WTC11 (cell line): Measurements from ENCODE around the gene MGAT3. TPM values are rescaled to one million over a fixed set of nuclear protein-coding genes. Genes with fewer than 3 reads are reported as not detected.

Experiments used
- ATAC-seq: fragments of 200-7000 bp; cut with Tn5 transposase; 2 replicates; pipeline ENCODE4 v1.10.0; 2021; ENCODE audit warnings: mild to moderate bottlenecking, moderate library complexity
- CTCF ChIA-PET: fragments of 300-600 bp; sonication (Branson Sonifier 250); formaldehyde crosslinking; loops from one replicate; lab custom pipeline; 2021; ENCODE audit warnings: antibody characterized with exemption; lab: Charles Lee
- POLR2A ChIA-PET: fragments of 350-600 bp; sonication (Branson Sonifier 250); formaldehyde crosslinking; loops from one replicate; lab custom pipeline; 2021; ENCODE audit warnings: antibody characterized with exemption; lab: Charles Lee
- DNase-seq: peaks from one replicate; pipeline ENCODE4 v3.0.0; 2021; ENCODE audit warnings: low spot score
- H3K27ac Mint-ChIP-seq: 2 replicates; pipeline ENCODE4 v1.8.0; 2021; ENCODE audit warnings: mixed read lengths
- H3K27me3 Mint-ChIP-seq: 2 replicates; pipeline ENCODE4 v1.8.0; 2021; ENCODE audit warnings: low read depth, mild to moderate bottlenecking, moderate library complexity, mixed read lengths
- H3K36me3 Mint-ChIP-seq: 2 replicates; pipeline ENCODE4 v1.8.0; 2021; ENCODE audit warnings: mixed read lengths
- H3K4me1 Mint-ChIP-seq: 2 replicates; pipeline ENCODE4 v1.8.0; 2022; ENCODE audit warnings: mixed read lengths
- H3K4me3 Mint-ChIP-seq: 2 replicates; pipeline ENCODE4 v1.8.0; 2021; ENCODE audit warnings: mild to moderate bottlenecking, moderate library complexity, mixed read lengths
- H3K9me3 Mint-ChIP-seq: 2 replicates; pipeline ENCODE4 v1.8.0; 2021; ENCODE audit warnings: mixed read lengths
- AFF4 ChIP-seq: sonication (generic); formaldehyde crosslinking; IDR thresholded peaks from 2 replicates; pipeline ENCODE4 v1.8.1; 2023; ENCODE audit warnings: mild to moderate bottlenecking, missing genetic modification reagents, borderline replicate concordance
- ATF1 ChIP-seq: sonication (generic); formaldehyde crosslinking; IDR thresholded peaks from 2 replicates; pipeline ENCODE4 v1.8.1; 2023; ENCODE audit warnings: mild to moderate bottlenecking, moderate library complexity, missing genetic modification reagents
- ATF6 ChIP-seq: sonication (generic); formaldehyde crosslinking; IDR thresholded peaks from 2 replicates; pipeline ENCODE4 v1.8.1; 2023; ENCODE audit warnings: mild to moderate bottlenecking, missing genetic modification reagents
- FOXP1 ChIP-seq: sonication (generic); formaldehyde crosslinking; IDR thresholded peaks from 2 replicates; pipeline ENCODE4 v1.8.0; 2022; ENCODE audit warnings: missing genetic modification reagents, mild to moderate bottlenecking, moderate library complexity, borderline replicate concordance
- MLX ChIP-seq: sonication (generic); formaldehyde crosslinking; IDR thresholded peaks from 2 replicates; pipeline ENCODE4 v1.8.1; 2023; ENCODE audit warnings: mild to moderate bottlenecking, missing genetic modification reagents, moderate library complexity
- NFE2L1 ChIP-seq: sonication (generic); formaldehyde crosslinking; IDR thresholded peaks from 2 replicates; pipeline ENCODE4 v1.8.1; 2023; ENCODE audit warnings: missing genetic modification reagents
- NR3C1 ChIP-seq: sonication (generic); formaldehyde crosslinking; conservative IDR thresholded peaks from 2 replicates; pipeline ENCODE4 v1.8.1; 2023; ENCODE audit warnings: low read depth, mild to moderate bottlenecking, missing genetic modification reagents
- STAT6 ChIP-seq: sonication (generic); formaldehyde crosslinking; conservative IDR thresholded peaks from 2 replicates; pipeline ENCODE4 v1.8.1; 2023; ENCODE audit warnings: mild to moderate bottlenecking, low read depth, missing genetic modification reagents, moderate library complexity
- TP53 ChIP-seq: sonication (generic); formaldehyde crosslinking; IDR thresholded peaks from 2 replicates; pipeline ENCODE4 v1.8.1; 2023; ENCODE audit warnings: mild to moderate bottlenecking, missing genetic modification reagents
- ZBTB21 ChIP-seq: sonication (generic); formaldehyde crosslinking; IDR thresholded peaks from 2 replicates; pipeline ENCODE4 v1.8.1; 2023; ENCODE audit warnings: mild to moderate bottlenecking, missing genetic modification reagents, borderline replicate concordance
- ZNF121 ChIP-seq: sonication (generic); formaldehyde crosslinking; IDR thresholded peaks from 2 replicates; pipeline ENCODE4 v1.8.0; 2023; ENCODE audit warnings: missing genetic modification reagents
- ZSCAN18 ChIP-seq: fragments of 250-450 bp; sonication (Bioruptor Pico); IDR thresholded peaks from 2 replicates; pipeline ENCODE4 v2.1.2; 2022; ENCODE audit warnings: mild to moderate bottlenecking, moderate library complexity
- total RNA-seq: library from RNA; stranded (reverse); gene quantifications from 3 replicates; pipeline ENCODE4 v1.2.3, GENCODE V29; 2021
- TF ChIP-seq, protein P1 (sequence below): fragments of 200-600 bp; IDR thresholded peaks from 2 replicates; pipeline ENCODE4 v1.8.0; 2022; ENCODE audit warnings: antibody characterized with exemption
- TF ChIP-seq, protein P2 (sequence below): sonication (generic); formaldehyde crosslinking; IDR thresholded peaks from 2 replicates; pipeline ENCODE4 v1.8.1; 2022; ENCODE audit warnings: mild to moderate bottlenecking, missing genetic modification reagents, moderate library complexity, borderline replicate concordance
- TF ChIP-seq, protein P3 (sequence below): fragments of 250-450 bp; sonication (Bioruptor Pico); IDR thresholded peaks from 2 replicates; pipeline ENCODE4 v1.9.0; 2021; ENCODE audit warnings: mild to moderate bottlenecking
- TF ChIP-seq, protein P4 (sequence below): sonication (generic); formaldehyde crosslinking; IDR thresholded peaks from 2 replicates; pipeline ENCODE4 v1.8.1; 2023; ENCODE audit warnings: mild to moderate bottlenecking, missing genetic modification reagents
- TF ChIP-seq, protein P5 (sequence below): sonication (generic); formaldehyde crosslinking; IDR thresholded peaks from 2 replicates; pipeline ENCODE4 v1.8.1; 2022; ENCODE audit warnings: low read depth, missing genetic modification reagents, borderline replicate concordance

MGAT3 gene
- total RNA-seq, 1 experiment from 2014 or later, result 11.4 TPM

- H3K9me3 Mint-ChIP-seq, result no peaks in the 10 kb centered on the region
- H3K4me1 Mint-ChIP-seq, result peaks cover 32% of the 10 kb centered on the region
- H3K27me3 Mint-ChIP-seq, result peaks cover 50% of the 10 kb centered on the region
- H3K4me3 Mint-ChIP-seq, result no peak overlapping the region
- ChIA-PET CTCF (interaction anchor here (0.8 to 1.3 kb wide), 4 partner anchors 14 to 39 kb away, joined by 3 read pairs; no protein-coding TSS in a partner anchor), POLR2A (no interaction called here)
- DNase-seq (no peak), ATAC-seq (no peak; the same call in 1 of the 2 replicates)
- no peaks in the 10 kb centered on the region for H3K36me3 Mint-ChIP-seq
- H3K27ac Mint-ChIP-seq, result no peak overlapping the region
- TF ChIP-seq NFE2L1 (CRISPR knock-in tag) (no peak), AFF4 (CRISPR knock-in tag) (no peak), FOXP1 (CRISPR knock-in tag) (no peak), STAT6 (CRISPR knock-in tag) (no peak), ATF1 (CRISPR knock-in tag) (no peak), MLX (CRISPR knock-in tag) (no peak), ZBTB21 (no peak), TP53 (CRISPR knock-in tag) (no peak), NR3C1 (CRISPR knock-in tag) (no peak), ATF6 (CRISPR knock-in tag) (no peak), ZSCAN18 (CRISPR knock-in tag) (no peak), ZNF121 (no peak)
- TF ChIP-seq, protein P1, sequence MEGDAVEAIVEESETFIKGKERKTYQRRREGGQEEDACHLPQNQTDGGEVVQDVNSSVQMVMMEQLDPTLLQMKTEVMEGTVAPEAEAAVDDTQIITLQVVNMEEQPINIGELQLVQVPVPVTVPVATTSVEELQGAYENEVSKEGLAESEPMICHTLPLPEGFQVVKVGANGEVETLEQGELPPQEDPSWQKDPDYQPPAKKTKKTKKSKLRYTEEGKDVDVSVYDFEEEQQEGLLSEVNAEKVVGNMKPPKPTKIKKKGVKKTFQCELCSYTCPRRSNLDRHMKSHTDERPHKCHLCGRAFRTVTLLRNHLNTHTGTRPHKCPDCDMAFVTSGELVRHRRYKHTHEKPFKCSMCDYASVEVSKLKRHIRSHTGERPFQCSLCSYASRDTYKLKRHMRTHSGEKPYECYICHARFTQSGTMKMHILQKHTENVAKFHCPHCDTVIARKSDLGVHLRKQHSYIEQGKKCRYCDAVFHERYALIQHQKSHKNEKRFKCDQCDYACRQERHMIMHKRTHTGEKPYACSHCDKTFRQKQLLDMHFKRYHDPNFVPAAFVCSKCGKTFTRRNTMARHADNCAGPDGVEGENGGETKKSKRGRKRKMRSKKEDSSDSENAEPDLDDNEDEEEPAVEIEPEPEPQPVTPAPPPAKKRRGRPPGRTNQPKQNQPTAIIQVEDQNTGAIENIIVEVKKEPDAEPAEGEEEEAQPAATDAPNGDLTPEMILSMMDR, result no peak
- TF ChIP-seq, protein P2, sequence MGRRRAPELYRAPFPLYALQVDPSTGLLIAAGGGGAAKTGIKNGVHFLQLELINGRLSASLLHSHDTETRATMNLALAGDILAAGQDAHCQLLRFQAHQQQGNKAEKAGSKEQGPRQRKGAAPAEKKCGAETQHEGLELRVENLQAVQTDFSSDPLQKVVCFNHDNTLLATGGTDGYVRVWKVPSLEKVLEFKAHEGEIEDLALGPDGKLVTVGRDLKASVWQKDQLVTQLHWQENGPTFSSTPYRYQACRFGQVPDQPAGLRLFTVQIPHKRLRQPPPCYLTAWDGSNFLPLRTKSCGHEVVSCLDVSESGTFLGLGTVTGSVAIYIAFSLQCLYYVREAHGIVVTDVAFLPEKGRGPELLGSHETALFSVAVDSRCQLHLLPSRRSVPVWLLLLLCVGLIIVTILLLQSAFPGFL (CRISPR knock-in tag), result no peak
- TF ChIP-seq, protein P3, sequence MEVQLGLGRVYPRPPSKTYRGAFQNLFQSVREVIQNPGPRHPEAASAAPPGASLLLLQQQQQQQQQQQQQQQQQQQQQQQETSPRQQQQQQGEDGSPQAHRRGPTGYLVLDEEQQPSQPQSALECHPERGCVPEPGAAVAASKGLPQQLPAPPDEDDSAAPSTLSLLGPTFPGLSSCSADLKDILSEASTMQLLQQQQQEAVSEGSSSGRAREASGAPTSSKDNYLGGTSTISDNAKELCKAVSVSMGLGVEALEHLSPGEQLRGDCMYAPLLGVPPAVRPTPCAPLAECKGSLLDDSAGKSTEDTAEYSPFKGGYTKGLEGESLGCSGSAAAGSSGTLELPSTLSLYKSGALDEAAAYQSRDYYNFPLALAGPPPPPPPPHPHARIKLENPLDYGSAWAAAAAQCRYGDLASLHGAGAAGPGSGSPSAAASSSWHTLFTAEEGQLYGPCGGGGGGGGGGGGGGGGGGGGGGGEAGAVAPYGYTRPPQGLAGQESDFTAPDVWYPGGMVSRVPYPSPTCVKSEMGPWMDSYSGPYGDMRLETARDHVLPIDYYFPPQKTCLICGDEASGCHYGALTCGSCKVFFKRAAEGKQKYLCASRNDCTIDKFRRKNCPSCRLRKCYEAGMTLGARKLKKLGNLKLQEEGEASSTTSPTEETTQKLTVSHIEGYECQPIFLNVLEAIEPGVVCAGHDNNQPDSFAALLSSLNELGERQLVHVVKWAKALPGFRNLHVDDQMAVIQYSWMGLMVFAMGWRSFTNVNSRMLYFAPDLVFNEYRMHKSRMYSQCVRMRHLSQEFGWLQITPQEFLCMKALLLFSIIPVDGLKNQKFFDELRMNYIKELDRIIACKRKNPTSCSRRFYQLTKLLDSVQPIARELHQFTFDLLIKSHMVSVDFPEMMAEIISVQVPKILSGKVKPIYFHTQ (CRISPR knock-in tag), result no peak
- TF ChIP-seq, protein P4, sequence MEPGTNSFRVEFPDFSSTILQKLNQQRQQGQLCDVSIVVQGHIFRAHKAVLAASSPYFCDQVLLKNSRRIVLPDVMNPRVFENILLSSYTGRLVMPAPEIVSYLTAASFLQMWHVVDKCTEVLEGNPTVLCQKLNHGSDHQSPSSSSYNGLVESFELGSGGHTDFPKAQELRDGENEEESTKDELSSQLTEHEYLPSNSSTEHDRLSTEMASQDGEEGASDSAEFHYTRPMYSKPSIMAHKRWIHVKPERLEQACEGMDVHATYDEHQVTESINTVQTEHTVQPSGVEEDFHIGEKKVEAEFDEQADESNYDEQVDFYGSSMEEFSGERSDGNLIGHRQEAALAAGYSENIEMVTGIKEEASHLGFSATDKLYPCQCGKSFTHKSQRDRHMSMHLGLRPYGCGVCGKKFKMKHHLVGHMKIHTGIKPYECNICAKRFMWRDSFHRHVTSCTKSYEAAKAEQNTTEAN (CRISPR knock-in tag), result no peak
- TF ChIP-seq, protein P5, sequence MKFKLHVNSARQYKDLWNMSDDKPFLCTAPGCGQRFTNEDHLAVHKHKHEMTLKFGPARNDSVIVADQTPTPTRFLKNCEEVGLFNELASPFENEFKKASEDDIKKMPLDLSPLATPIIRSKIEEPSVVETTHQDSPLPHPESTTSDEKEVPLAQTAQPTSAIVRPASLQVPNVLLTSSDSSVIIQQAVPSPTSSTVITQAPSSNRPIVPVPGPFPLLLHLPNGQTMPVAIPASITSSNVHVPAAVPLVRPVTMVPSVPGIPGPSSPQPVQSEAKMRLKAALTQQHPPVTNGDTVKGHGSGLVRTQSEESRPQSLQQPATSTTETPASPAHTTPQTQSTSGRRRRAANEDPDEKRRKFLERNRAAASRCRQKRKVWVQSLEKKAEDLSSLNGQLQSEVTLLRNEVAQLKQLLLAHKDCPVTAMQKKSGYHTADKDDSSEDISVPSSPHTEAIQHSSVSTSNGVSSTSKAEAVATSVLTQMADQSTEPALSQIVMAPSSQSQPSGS (CRISPR knock-in tag), result no peak
These were observed 365 bp downstream of the MGAT3 start for GRCh38 chr22:39457198-39457555.
